HG03064 (cell line): ENCODE results near the gene TSPYL2.

ENCODE experiments used
- ATAC-seq: cut with Tn5 transposase; IDR thresholded peaks from one replicate; pipeline ENCODE4 v1.9.1; 2021; ENCODE audit warnings: low read depth; ENCODE audit not compliant: unreplicated experiment

TSPYL2 gene

GRCh38 chrX:53116101-53116500 is 33.9 kb downstream of the TSPYL2 start:
- no peak for ATAC-seq

- ATAC-seq: no peak
Observed at GRCh38 chrX:53122013-53122412, 39.8 kb downstream of the TSPYL2 start.

GRCh38 chrX:53125506-53125905 is 43.3 kb downstream of the TSPYL2 start:
- ATAC-seq: no peak

- ATAC-seq: no peak
Observed at GRCh38 chrX:53126377-53126776, 44.2 kb downstream of the TSPYL2 start.

GRCh38 chrX:53128097-53128749 is 46.1 kb downstream of the TSPYL2 start:
- no peak for ATAC-seq

GRCh38 chrX:53133400-53133799 is 51.2 kb downstream of the TSPYL2 start:
- ATAC-seq: no peak

- no peak for ATAC-seq
Observed at GRCh38 chrX:53135581-53135980, 53.4 kb downstream of the TSPYL2 start.
